Panc1 (cell line): ENCODE results near the gene MORN1. TPM values are rescaled to one million over a fixed set of nuclear protein-coding genes. Genes with fewer than 3 reads are reported as not detected.
A peak's percentile ranks its signal among the peaks of the same experiment; 100 is the strongest.

Source experiments
- ATAC-seq: fragments of 200-7000 bp; cut with Tn5 transposase; 2 replicates; pipeline ENCODE4 v1.9.1; 2020; ENCODE audit warnings: mild to moderate bottlenecking, moderate library complexity
- BruUV-seq: library from RNA; stranded (reverse); fragments of 400-500 nt; replicated peaks from 2 replicates; lab custom pipeline; 2021; lab: Mats Ljungman, UMichigan
- CTCF ChIA-PET: fragments of 300-600 bp; sonication (Branson Sonifier 250); formaldehyde crosslinking; loops from one replicate; lab custom pipeline; 2022; ENCODE audit warnings: antibody characterized with exemption; lab: Charles Lee
- POLR2A ChIA-PET: fragments of 300-600 bp; sonication (Branson Sonifier 250); formaldehyde crosslinking; loops from one replicate; lab custom pipeline; 2022; ENCODE audit warnings: antibody characterized with exemption; lab: Charles Lee
- DNase-seq: peaks from one replicate; pipeline ENCODE4 v3.0.0-alpha.2; 2010; ENCODE audit warnings: low read depth, low spot score
- H3K27ac ChIP-seq: 2 replicates; pipeline ENCODE4 v1.5.1; 2011; ENCODE audit warnings: mild to moderate bottlenecking, low read length, inconsistent platforms
- H3K27me3 ChIP-seq: fragments of 200-500 bp; sonication (Bioruptor generic); 2 replicates; pipeline ENCODE4 v1.6.0; 2014; ENCODE audit warnings: low read length, inconsistent platforms; ENCODE audit not compliant: control insufficient read depth, insufficient read depth
- H3K36me3 ChIP-seq: fragments of 200-500 bp; sonication (Bioruptor generic); 2 replicates; pipeline ENCODE4 v1.5.1; 2014; ENCODE audit warnings: inconsistent platforms, mild to moderate bottlenecking, low read length, moderate library complexity; ENCODE audit not compliant: control insufficient read depth, insufficient read depth
- H3K4me1 ChIP-seq: 2 replicates; pipeline ENCODE4 v1.5.1; 2011; ENCODE audit warnings: inconsistent platforms, mild to moderate bottlenecking, low read length, moderate library complexity; ENCODE audit not compliant: control insufficient read depth, insufficient read depth
- H3K4me3 ChIP-seq, 2 experiments: 2 replicates each; pipeline ENCODE4 v1.5.1; 2011 to 2012; ENCODE audit warnings: low read depth in 2 of 2, low read length in 2 of 2, mild to moderate bottlenecking in 2 of 2, inconsistent platforms in 1 of 2, moderate library complexity in 1 of 2
- H3K9me3 ChIP-seq: fragments of 200-500 bp; sonication (Bioruptor generic); 2 replicates; pipeline ENCODE4 v1.5.1; 2014; ENCODE audit warnings: low read depth, mild to moderate bottlenecking, inconsistent platforms, low read length, moderate library complexity; ENCODE audit not compliant: control insufficient read depth, insufficient read depth
- CTCF ChIP-seq: fragments of 450-650 bp; IDR thresholded peaks from 2 replicates; pipeline ENCODE4 v1.5.1; 2017; ENCODE audit warnings: mild to moderate bottlenecking
- POLR2AphosphoS5 ChIP-seq: IDR thresholded peaks from 2 replicates; pipeline ENCODE4 v1.6.1; 2012; ENCODE audit warnings: mild to moderate bottlenecking, low read depth, low read length, moderate library complexity
- REST ChIP-seq, 2 experiments: IDR thresholded peaks; 2 replicates each; pipeline ENCODE4 v1.6.1; 2011 to 2012; ENCODE audit warnings: low read depth in 2 of 2, control low read depth in 1 of 2, low read length in 1 of 2, mild to moderate bottlenecking in 1 of 2, moderate library complexity in 1 of 2; ENCODE audit not compliant: insufficient read depth in 1 of 2
- SIN3A ChIP-seq: IDR thresholded peaks from 2 replicates; pipeline ENCODE4 v1.6.1; 2012; ENCODE audit warnings: low read depth, mild to moderate bottlenecking, low read length, moderate library complexity, borderline replicate concordance; ENCODE audit not compliant: insufficient read depth
- TCF7L2 ChIP-seq: IDR thresholded peaks from 2 replicates; pipeline ENCODE4 v1.6.1; 2011; ENCODE audit warnings: mild to moderate bottlenecking, low read depth, low read length, inconsistent platforms
- in situ Hi-C: cut with HindIII; loops from 2 replicates; pipeline ENCODE4 v1.10.0; 2016; ENCODE audit warnings: low sequenced_read_pairs, low pct_unique_long_range_greater_than_20kb
- intact Hi-C: fragments of 100-400 bp; cut with micrococcal nuclease; formaldehyde crosslinking; loops from one replicate; pipeline ENCODE4 v1.10.0; 2022; ENCODE audit not compliant: unreplicated experiment
- total RNA-seq: library from RNA; stranded (reverse); gene quantifications from one replicate; pipeline ENCODE4 v1.2.1, GENCODE V29; 2021; ENCODE audit not compliant: unreplicated experiment

MORN1 gene
- total RNA-seq, 1 experiment from 2014 or later, result 21.3 TPM

GRCh38 chr1:2373551-2374251 is 17.7 kb downstream of the MORN1 start:
- H3K4me1 ChIP-seq, result peaks cover 16% of the 10 kb centered on the region
- ATAC-seq (0 out of 2 replicates have a peak, but pooled peaks have one; percentile 46), DNase-seq (no peak)
- intact Hi-C loops, result no loop called here
- no peaks in the 10 kb centered on the region for H3K36me3 ChIP-seq
- no peaks in the 10 kb centered on the region for H3K9me3 ChIP-seq
- ChIA-PET CTCF (no interaction called here), POLR2A (no interaction called here)
- in situ Hi-C loops, result no loop called here
- no peak overlapping the region for H3K4me3 ChIP-seq
- BruUV-seq, result no TSS peak
- TF ChIP-seq REST (IDR thresholded peaks at IDR 0.05; ENCODE audit: insufficient read depth in 1 of 2, low read depth in 2 of 2, low read length in 1 of 2) (no peak), POLR2AphosphoS5 (no peak), TCF7L2 (no peak), SIN3A (no peak)
- H3K27me3 ChIP-seq, result no peaks in the 10 kb centered on the region
- H3K27ac ChIP-seq, result no peak overlapping the region

GRCh38 chr1:2372551-2373490 is 18.5 kb downstream of the MORN1 start:
- ATAC-seq (peak; percentile 32; the same call in 1 of the 2 replicates), DNase-seq (no peak)
- H3K27me3 ChIP-seq, result no peaks in the 10 kb centered on the region
- ChIA-PET POLR2A (no interaction called here), CTCF (no interaction called here)
- no TSS peak for BruUV-seq
- in situ Hi-C loops, result no loop called here
- intact Hi-C loops, result no loop called here
- no peaks in the 10 kb centered on the region for H3K9me3 ChIP-seq
- TF ChIP-seq SIN3A (no peak), TCF7L2 (no peak), CTCF (no peak), POLR2AphosphoS5 (no peak), REST (IDR thresholded peaks at IDR 0.05; ENCODE audit: insufficient read depth in 1 of 2, low read depth in 2 of 2, low read length in 1 of 2) (no peak)
- no peaks in the 10 kb centered on the region for H3K36me3 ChIP-seq
- peaks cover 16% of the 10 kb centered on the region for H3K4me1 ChIP-seq
- H3K27ac ChIP-seq, result no peak overlapping the region
- H3K4me3 ChIP-seq, result no peak overlapping the region
